Activated CD4-positive, CD25-positive, alpha-beta regulatory T cell treated with anti-CD3 and anti-CD28 coated beads, Interleukin-2, amount 50 U/mL, for 24 hours (primary cell): ENCODE measurements around the gene AK3.
"Not testable (repeated sequence)": the region's sequence is repeated elsewhere in the genome, so short reads cannot be mapped to it uniquely, and the experiment has no call there.

ENCODE experiments used
- ATAC-seq, 2 donors: fragments of 150-1000 bp; cut with Tn5 transposase; one replicate each; pipeline ENCODE4 v1.10.0; 2021; ENCODE audit warnings: mild to moderate bottlenecking in 1 of 2, moderate library complexity in 1 of 2

Gene AK3

GRCh38 chr9:4662989-4663792, 77.8 kb downstream of the AK3 start:
- no peak for ATAC-seq

GRCh38 chr9:4662108-4662988, 78.7 kb downstream of the AK3 start, which contains the start of gene PLPP6:
Gene PLPP6, plus strand, starts transcription at chr9:4662294. Its CDS starts 82 bp downstream, at chr9:4662376.
- peak; percentile 77 to 81 for ATAC-seq

GRCh38 chr9:4661611-4662010, 79.4 kb downstream of the AK3 start:
- no peak for ATAC-seq

GRCh38 chr9:4661165-4661564, 79.8 kb downstream of the AK3 start:
- no peak for ATAC-seq

- not testable (repeated sequence) for ATAC-seq
Measured at GRCh38 chr9:4660665-4661064, 80.3 kb downstream of the AK3 start.
